NT2/D1 (cell line): ENCODE measurements around the gene CCDC13.
A peak's percentile ranks its signal among the peaks of the same experiment; 100 is the strongest.
"Not testable (repeated sequence)": the region's sequence is repeated elsewhere in the genome, so short reads cannot be mapped to it uniquely, and the experiment has no call there.

Experiments used
- DNase-seq: peaks from one replicate; pipeline ENCODE4 v3.0.0-alpha.2; 2011; ENCODE audit warnings: low read depth, low spot score
- H3K27me3 ChIP-seq: 2 replicates; pipeline ENCODE4 v1.6.0; 2011; ENCODE audit warnings: mild to moderate bottlenecking; ENCODE audit not compliant: insufficient read length, insufficient read depth
- H3K36me3 ChIP-seq: 2 replicates; pipeline ENCODE4 v1.6.1; 2011; ENCODE audit warnings: mild to moderate bottlenecking, low read length, mixed read lengths; ENCODE audit not compliant: insufficient read depth, insufficient read length
- H3K4me1 ChIP-seq: 2 replicates; pipeline ENCODE4 v1.5.1; 2011; ENCODE audit not compliant: insufficient read depth, insufficient read length
- H3K4me3 ChIP-seq: 2 replicates; pipeline ENCODE4 v1.5.1; 2011; ENCODE audit warnings: low read depth; ENCODE audit not compliant: insufficient read length
- H3K9ac ChIP-seq: 2 replicates; pipeline ENCODE4 v1.6.0; 2011; ENCODE audit warnings: low read depth; ENCODE audit not compliant: insufficient read length
- H3K9me3 ChIP-seq: 2 replicates; pipeline ENCODE4 v1.5.1; 2011; ENCODE audit warnings: mild to moderate bottlenecking, low read length; ENCODE audit not compliant: insufficient read depth
- SUZ12 ChIP-seq: IDR thresholded peaks from 2 replicates; pipeline ENCODE4 v1.6.1; 2011; ENCODE audit not compliant: insufficient read length, insufficient read depth; ENCODE audit errors: extremely low read depth
- YY1 ChIP-seq: IDR thresholded peaks from 2 replicates; pipeline ENCODE4 v1.6.1; 2011; ENCODE audit not compliant: insufficient read length, insufficient read depth
- ZNF274 ChIP-seq: IDR thresholded peaks from 2 replicates; pipeline ENCODE4 v1.6.1; 2011; ENCODE audit warnings: mild to moderate bottlenecking, low read depth, low read length

CCDC13 gene, protein sequence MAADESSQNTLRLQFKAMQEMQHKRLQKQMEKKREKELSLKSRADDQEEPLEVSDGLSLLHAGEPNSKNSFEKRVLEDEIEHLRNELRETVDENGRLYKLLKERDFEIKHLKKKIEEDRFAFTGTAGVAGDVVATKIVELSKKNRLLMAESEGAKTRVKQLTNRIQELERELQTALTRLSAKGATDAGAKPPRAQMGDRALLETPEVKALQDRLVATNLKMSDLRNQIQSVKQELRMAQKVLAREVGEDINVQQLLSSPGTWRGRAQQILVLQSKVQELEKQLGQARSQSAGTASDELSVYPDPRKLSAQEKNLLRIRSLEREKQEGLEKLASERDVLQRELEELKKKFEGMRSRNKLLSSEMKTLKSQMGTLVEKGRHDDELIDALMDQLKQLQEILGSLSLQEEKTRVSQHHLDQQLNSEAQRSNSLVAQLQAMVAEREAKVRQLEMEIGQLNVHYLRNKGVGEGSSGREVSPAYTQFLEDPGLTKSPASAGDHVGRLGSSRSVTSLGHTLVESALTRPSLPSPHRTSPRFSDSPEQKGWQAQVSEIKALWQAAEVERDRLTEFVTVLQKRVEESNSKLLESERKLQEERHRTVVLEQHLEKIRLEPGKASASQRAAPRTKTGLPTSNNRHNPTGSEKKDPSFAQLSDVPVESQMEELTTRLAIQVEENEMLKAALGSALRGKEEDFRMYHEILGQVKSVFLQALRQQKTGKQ

DNA sequence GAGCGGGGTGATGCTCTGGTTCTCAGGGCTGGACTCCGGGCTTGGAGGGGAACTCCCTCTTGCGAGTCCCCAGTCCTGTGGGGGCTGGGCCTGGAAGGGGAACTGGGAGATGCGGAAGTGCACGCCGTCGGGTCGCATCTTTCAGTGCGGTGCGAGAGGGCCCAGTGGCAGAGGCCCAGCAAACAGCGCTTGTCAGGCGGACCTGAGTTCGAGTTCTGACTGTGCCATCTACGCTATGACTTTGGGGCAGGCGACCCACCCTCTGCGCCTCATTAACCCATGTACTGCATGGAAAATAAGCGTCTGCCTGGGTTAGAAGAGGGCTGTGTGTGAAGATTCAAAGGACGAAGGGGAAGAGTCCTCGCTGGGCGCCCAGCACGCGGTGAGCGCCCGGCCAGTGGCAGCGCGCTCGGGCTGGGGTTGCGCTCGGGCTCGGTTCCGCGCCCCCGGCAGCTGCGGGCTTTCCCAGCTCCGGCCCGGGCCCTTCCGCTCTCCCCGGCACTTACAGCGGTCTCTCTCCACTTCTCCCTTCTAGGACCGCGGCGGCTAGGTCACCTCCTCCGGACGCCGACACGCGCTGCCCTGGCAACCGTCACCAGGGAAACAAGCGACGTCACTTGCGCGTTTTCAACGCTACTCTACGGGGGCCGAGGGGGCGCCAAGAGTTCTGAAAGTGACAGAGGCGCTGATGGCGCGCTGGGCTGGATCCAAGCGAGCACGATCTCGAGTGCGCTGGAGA, at the start of gene CCDC13:
Gene CCDC13 (minus strand): TSS at position 584 of the 739 bp plus-strand sequence. CDS start 14,908 bp downstream, outside the sequence.
- H3K4me3 ChIP-seq: peak within 1 kb of the TSS; percentile 49
- peak; percentile 88 for DNase-seq
- peak within 1 kb of the TSS; percentile 44 for H3K9ac ChIP-seq

DNA sequence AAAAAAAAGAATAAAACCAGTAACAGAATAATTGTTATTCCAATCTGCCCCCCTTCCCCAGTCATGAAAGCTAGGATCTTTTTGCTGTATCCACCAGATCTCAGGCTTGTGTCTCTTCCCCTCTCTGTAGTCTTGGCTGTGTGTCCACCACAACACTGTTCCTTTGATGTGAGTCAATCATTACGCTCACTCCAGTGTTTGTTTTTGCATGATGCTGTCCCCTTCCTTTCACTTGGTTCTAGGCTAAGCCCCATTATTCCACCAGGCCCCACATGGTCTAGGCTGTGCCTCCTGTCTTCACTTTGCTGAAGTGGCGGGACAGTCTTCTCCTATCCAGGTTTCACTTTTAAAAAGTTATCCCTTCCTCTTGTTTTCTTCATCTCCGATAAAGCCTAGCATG, 49.8 kb upstream of the CCDC13 start:
- no peaks in the 10 kb centered on the region for H3K9me3 ChIP-seq
- no peak overlapping the region for H3K9ac ChIP-seq
- no peaks in the 10 kb centered on the region for H3K36me3 ChIP-seq
- no peaks in the 10 kb centered on the region for H3K27me3 ChIP-seq
- TF ChIP-seq YY1 (no peak), ZNF274 (no peak), SUZ12 (no peak)
- DNase-seq: no peak
- H3K4me3 ChIP-seq: no peak overlapping the region
- H3K4me1 ChIP-seq: peaks cover 2% of the 10 kb centered on the region

More for the DNA sequence above, at the start of gene CCDC13:
- Histone ChIP-seq H3K4me1 (peaks cover 3% of the 10 kb centered on the region), H3K36me3 (no peaks in the 10 kb centered on the region), H3K27me3 (peaks cover 19% of the 10 kb centered on the region), H3K9me3 (peaks cover 15% of the 10 kb centered on the region; the same call in 1 of the 2 replicates)
- TF ChIP-seq YY1 (no peak), ZNF274 (no peak), SUZ12 (no peak)

DNA sequence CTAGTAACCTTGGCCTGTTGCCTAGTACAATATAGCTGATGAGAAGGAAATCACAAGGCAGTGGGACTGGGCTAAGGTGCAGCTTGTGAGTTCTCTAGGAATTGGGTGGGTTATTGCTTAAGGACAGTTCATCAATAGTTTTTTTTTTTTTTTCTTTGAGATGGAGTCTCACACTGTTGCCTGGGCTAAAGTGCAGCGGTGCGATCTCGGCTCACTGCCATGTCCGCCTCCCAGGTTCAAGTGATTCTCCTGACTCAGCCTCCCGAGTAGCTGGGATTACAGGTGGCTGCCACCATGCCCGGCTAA, 47.6 kb upstream of the CCDC13 start:
- no peak for DNase-seq
- H3K4me3 ChIP-seq: no peak overlapping the region
- H3K9ac ChIP-seq: no peak overlapping the region
- H3K9me3 ChIP-seq: no peaks in the 10 kb centered on the region
- no peaks in the 10 kb centered on the region for H3K27me3 ChIP-seq
- peaks cover 2% of the 10 kb centered on the region for H3K4me1 ChIP-seq
- H3K36me3 ChIP-seq: no peaks in the 10 kb centered on the region
- no peak for TF ChIP-seq SUZ12

DNA sequence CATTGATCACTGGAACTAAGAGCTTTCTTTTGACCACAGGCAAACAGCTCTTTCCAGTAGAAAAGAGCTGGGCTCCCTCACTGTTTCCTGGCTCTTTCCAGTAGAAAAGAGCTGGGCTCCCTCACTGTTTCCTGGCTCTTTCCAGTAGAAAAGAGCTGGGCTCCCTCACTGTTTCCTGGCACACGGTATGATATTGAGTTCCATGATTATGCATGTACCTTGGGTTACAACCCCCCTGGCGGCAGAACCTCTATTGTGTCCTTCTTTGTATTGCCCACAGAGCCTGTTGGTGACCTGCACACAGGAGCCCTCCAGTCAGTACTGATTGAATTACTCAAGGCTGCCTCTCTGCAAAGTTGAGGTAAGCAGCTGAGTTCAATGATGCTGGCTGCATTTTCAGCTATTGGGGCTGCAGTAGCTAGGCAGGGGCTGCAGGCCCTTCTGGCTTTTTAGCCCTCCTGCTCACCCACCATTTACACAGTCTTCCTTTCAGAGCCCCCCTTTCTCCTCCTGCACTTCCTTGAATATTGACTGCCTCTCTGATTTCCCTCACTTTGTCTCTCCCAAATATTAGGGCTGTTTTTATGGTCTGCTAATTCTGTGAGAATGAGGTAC, 46.4 kb upstream of the CCDC13 start:
- DNase-seq: no peak
- TF ChIP-seq ZNF274: no peak
- no peak for TF ChIP-seq SUZ12
- TF ChIP-seq YY1: no peak
- no peaks in the 10 kb centered on the region for H3K36me3 ChIP-seq
- no peaks in the 10 kb centered on the region for H3K27me3 ChIP-seq
- no peaks in the 10 kb centered on the region for H3K9me3 ChIP-seq
- H3K4me3 ChIP-seq: no peak overlapping the region
- no peak overlapping the region for H3K9ac ChIP-seq
- H3K4me1 ChIP-seq: peaks cover 2% of the 10 kb centered on the region

DNA sequence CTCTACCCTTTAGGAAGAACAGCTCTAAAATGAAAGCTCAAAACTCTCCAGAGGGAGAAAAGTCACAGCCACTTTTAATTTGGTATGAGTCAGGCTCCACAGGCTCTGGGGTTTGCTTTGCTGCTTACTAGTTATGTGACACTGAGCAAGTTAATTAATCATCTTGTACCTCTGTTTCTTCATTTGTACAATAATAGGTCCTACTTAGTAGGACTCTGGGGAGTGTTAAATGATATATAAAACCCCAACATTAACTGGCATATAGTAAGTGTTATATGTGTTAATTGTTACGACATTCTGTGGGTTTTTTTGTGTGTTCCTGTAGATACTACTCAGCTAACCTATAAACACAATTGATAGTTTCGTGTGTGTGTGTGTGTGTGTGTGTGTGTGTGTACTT, 42.8 kb upstream of the CCDC13 start:
- no peaks in the 10 kb centered on the region for H3K9me3 ChIP-seq
- H3K36me3 ChIP-seq: no peaks in the 10 kb centered on the region
- H3K4me3 ChIP-seq: no peak overlapping the region
- DNase-seq: no peak
- no peak overlapping the region for H3K9ac ChIP-seq
- TF ChIP-seq ZNF274 (no peak), YY1 (no peak), SUZ12 (no peak)
- peaks cover 2% of the 10 kb centered on the region for H3K4me1 ChIP-seq
- H3K27me3 ChIP-seq: no peaks in the 10 kb centered on the region

DNA sequence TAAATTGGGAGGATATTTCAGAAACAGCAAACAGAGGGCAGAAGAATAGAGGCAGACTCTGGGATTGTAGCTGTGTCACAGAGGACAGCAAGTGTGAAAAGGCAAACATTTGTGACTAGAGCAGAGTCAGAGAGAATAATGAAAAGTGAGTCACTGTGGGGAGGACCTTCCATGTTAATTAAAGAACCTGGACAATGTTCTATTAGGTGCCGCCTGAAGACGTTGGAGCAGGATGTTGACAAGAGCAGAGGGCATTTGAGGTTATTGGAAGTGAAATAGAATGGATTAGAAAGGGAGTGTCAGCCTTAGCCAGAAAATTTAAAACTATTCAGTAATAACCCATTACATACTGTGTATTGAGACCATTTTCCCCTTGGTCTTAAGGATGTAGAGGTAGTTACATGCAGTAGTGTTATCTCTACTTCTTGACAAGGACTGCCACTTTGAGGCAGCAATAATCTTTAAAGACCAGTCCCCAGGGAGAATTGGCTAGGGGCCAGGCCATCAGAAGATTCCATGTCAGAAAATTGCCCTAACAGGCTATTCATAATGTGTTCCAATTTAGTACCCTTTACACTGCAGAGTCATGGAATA, 42.0 kb upstream of the CCDC13 start:
- H3K9ac ChIP-seq: no peak overlapping the region
- peaks cover 2% of the 10 kb centered on the region for H3K4me1 ChIP-seq
- no peak for DNase-seq

DNA sequence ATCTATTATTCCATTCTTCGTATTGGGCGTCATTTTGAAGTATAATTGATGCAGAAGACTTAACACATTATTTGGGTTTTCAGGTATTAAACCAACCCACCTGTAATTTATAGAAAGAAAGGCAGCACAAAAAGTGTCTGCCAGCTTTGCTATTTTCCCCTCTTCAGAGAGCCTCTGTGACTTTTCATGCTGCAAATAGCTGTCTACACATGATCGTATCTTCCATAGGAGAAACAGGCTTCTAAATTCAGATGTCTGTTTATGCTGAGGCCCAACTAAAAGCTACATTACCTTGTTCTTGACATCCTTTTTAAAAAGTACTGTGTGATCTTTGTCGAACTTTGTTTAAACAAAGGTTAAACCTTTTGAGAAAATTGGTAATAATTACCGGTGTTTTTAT, 41.2 kb upstream of the CCDC13 start:
- DNase-seq: no peak
- no peaks in the 10 kb centered on the region for H3K27me3 ChIP-seq
- H3K4me3 ChIP-seq: no peak overlapping the region
- H3K9me3 ChIP-seq: no peaks in the 10 kb centered on the region
- H3K36me3 ChIP-seq: no peaks in the 10 kb centered on the region
- TF ChIP-seq ZNF274 (no peak), YY1 (no peak), SUZ12 (no peak)
- H3K4me1 ChIP-seq: no peaks in the 10 kb centered on the region
- no peak overlapping the region for H3K9ac ChIP-seq

More for the DNA sequence above, 42.0 kb upstream of the CCDC13 start:
- Histone ChIP-seq H3K27me3 (no peaks in the 10 kb centered on the region), H3K9me3 (no peaks in the 10 kb centered on the region), H3K4me3 (no peak overlapping the region), H3K36me3 (no peaks in the 10 kb centered on the region)
- TF ChIP-seq SUZ12 (no peak), YY1 (no peak), ZNF274 (no peak)

DNA sequence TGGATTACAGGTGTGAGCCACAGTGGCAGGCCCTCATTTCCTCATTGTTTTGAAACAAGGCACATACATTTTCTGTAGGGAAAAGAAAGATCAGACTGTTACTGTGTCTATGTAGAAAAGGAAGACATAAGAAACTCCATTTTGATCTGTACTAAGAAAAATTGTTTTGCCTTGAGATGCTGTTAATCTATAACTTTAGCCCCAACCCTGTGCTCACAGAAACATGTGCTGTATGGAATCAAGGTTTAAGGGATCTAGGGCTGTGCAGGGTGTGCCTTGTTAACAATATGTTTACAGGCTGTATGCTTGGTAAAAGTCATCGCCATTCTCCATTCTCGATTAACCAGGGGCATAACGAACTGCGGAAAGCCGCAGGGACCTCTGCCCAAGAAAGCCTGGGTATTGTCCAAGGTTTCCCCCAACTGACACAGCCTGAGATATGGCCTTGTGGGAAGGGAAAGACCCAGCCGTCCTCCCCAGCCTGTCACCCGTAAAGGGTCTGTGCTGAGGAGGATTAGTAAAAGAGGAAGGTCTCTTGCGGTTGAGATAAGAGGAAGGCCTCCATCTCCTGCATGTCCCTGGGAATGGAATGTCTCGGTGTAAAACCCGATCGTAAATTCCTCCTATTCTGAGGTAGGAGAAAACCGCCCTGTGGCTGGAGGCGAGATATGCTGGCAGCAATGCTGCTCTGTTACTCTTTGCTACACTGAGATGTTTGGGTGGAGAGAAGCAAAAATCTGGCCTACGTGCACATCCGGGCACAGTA, 38.2 kb upstream of the CCDC13 start:
- not testable (repeated sequence) for H3K9me3 ChIP-seq, H3K27me3 ChIP-seq, H3K9ac ChIP-seq, H3K4me3 ChIP-seq, H3K4me1 ChIP-seq, H3K36me3 ChIP-seq
- DNase-seq: peak; percentile 13

DNA sequence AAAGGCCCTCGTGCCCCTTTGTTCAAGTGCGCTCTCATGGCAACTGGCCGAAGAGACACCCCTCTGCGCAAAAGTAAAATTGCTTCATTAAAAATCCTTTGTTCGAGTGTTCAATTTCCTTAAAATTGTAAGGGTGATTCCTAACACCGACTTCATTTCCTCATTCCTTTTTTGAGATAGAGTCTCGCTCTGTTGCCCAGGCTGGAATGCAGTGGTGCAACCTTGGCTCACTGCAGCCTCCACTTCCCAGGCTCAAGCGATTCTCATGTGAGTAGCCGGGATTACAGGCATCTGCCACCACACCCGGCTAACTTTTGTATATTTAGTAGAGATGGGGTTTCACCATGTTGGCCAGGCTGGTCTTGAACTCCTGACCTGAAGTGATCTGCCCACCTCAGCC, 37.7 kb upstream of the CCDC13 start:
- H3K9me3 ChIP-seq, DNase-seq, H3K4me1 ChIP-seq, H3K9ac ChIP-seq, H3K4me3 ChIP-seq, H3K27me3 ChIP-seq, H3K36me3 ChIP-seq: not testable (repeated sequence)
